Lower lobe of right lung (tissue), 2 donors: Measurements from ENCODE around the gene LUC7L3. TPM values are rescaled to one million over a fixed set of nuclear protein-coding genes. Genes with fewer than 3 reads are reported as not detected.
"Not testable (repeated sequence)": the region's sequence is repeated elsewhere in the genome, so short reads cannot be mapped to it uniquely, and the experiment has no call there.

ENCODE experiments used
- ATAC-seq, 2 donors: fragments of 200-7000 bp; cut with Tn5 transposase; one replicate each; pipeline ENCODE4 v1.9.1; 2020 to 2022; ENCODE audit warnings: mild to moderate bottlenecking in 2 of 2, moderate library complexity in 2 of 2
- DNase-seq: peaks from one replicate; pipeline ENCODE4 v3.0.0-alpha.2; 2020
- H3K27ac ChIP-seq: fragments of 200-600 bp; one replicate; pipeline ENCODE4 v1.8.0; 2022
- H3K27me3 ChIP-seq: fragments of 200-600 bp; one replicate; pipeline ENCODE4 v1.8.0; 2022; ENCODE audit warnings: low read depth
- H3K36me3 ChIP-seq: fragments of 200-600 bp; one replicate; pipeline ENCODE4 v1.8.0; 2022; ENCODE audit warnings: mild to moderate bottlenecking
- H3K4me1 ChIP-seq: fragments of 200-600 bp; one replicate; pipeline ENCODE4 v1.8.0; 2022
- H3K4me3 ChIP-seq: fragments of 200-600 bp; one replicate; pipeline ENCODE4 v1.8.0; 2022; ENCODE audit warnings: mild to moderate bottlenecking
- H3K9me3 ChIP-seq: fragments of 200-600 bp; one replicate; pipeline ENCODE4 v1.8.0; 2022
- intact Hi-C: fragments of 100-400 bp; cut with DNase I; formaldehyde crosslinking; loops from one replicate; pipeline ENCODE4 v1.11.0; 2022
- total RNA-seq: library from RNA; stranded (reverse); fragmentation: NEBNext Ultra II Directional; extraction: Animal tissue kit (Norgen Biotek cat#: 25700); gene quantifications from one replicate; pipeline ENCODE4 v1.2.1, GENCODE V29; 2021
- TF ChIP-seq, protein P1 (sequence below): fragments of 200-600 bp; IDR thresholded peaks from one replicate; pipeline ENCODE4 v1.8.0; 2022; ENCODE audit warnings: antibody characterized with exemption, mild to moderate bottlenecking
- donor health status: DM: no; HTN: yes; CAD: no; lungs with severe emphysema.

The LUC7L3 gene
- total RNA-seq, 1 donor from 2014 or later = 106 TPM

- peaks cover 9% of the 10 kb centered on the region for H3K36me3 ChIP-seq
These were observed 43.1 kb upstream of the LUC7L3 start for GRCh38 chr17:50676065-50676975.

DNA sequence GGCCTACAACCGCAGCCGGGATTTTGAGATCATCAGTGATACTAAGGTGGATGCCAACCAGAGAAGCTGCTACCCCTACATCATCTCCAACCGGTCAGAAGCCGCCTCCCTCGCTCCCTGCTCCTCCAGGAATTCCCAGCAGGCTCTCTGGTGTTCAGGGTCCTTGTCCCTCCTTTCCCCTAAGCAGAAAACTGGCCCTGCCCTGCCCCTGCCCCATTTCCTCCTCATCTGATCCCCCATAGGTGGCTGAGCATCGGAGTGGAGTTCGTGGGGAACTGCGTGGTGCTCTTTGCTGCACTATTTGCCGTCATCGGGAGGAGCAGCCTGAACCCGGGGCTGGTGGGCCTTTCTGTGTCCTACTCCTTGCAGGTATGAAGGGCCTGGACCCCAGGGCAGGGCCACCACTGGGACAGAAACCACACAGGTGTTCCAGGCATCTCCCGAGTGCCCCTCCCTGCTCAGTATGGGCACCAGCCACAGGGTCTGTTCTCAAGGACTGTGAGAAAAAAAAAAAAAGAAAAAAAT is 41.5 kb upstream of the LUC7L3 start:
- Histone ChIP-seq H3K9me3 (no peaks in the 10 kb centered on the region), H3K27me3 (no peaks in the 10 kb centered on the region), H3K4me1 (no peaks in the 10 kb centered on the region), H3K36me3 (peaks cover 9% of the 10 kb centered on the region), H3K27ac (no peak overlapping the region), H3K4me3 (no peak overlapping the region)
- ATAC-seq (no peak), DNase-seq (no peak)
- intact Hi-C loops = no loop called here
- TF ChIP-seq, protein P1, sequence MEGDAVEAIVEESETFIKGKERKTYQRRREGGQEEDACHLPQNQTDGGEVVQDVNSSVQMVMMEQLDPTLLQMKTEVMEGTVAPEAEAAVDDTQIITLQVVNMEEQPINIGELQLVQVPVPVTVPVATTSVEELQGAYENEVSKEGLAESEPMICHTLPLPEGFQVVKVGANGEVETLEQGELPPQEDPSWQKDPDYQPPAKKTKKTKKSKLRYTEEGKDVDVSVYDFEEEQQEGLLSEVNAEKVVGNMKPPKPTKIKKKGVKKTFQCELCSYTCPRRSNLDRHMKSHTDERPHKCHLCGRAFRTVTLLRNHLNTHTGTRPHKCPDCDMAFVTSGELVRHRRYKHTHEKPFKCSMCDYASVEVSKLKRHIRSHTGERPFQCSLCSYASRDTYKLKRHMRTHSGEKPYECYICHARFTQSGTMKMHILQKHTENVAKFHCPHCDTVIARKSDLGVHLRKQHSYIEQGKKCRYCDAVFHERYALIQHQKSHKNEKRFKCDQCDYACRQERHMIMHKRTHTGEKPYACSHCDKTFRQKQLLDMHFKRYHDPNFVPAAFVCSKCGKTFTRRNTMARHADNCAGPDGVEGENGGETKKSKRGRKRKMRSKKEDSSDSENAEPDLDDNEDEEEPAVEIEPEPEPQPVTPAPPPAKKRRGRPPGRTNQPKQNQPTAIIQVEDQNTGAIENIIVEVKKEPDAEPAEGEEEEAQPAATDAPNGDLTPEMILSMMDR = no peak

More at GRCh38 chr17:50676065-50676975, 43.1 kb upstream of the LUC7L3 start:
- intact Hi-C loops = no loop called here
- Histone ChIP-seq H3K4me3 (no peak overlapping the region), H3K27me3 (no peaks in the 10 kb centered on the region), H3K27ac (no peak overlapping the region), H3K9me3 (no peaks in the 10 kb centered on the region), H3K4me1 (peaks cover 2% of the 10 kb centered on the region)
- ATAC-seq = no peak
- TF ChIP-seq, protein P1 = no peak
- DNase-seq = no peak

DNA sequence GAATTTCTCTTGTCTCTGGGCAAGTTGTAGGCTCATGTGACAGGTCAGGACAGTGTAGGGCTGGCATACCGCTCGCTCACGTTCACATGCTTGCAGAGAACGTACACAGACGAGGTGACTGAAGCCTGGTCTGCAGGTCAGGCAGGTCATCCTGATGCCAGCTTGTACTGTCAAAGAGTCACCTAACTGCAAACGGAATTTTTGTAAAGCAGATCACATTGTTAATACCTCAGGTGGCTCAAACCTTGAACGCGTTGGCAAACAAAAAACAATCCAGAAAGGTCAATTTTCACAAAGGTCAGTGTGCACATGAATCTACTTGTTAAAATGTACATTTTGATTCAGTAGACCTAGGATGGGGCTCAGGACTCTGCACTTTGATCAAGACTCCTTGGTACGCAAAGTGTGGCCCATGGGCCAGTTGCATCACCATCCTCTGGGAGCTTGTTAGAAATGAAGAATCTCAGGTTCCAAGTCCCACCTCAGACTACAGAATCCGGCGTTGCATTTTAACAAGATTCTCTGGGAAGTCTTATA is 40.3 kb upstream of the LUC7L3 start:
- TF ChIP-seq, protein P1 = no peak
- DNase-seq = no peak
- Histone ChIP-seq H3K27ac (no peak overlapping the region), H3K4me1 (no peaks in the 10 kb centered on the region), H3K9me3 (no peaks in the 10 kb centered on the region), H3K36me3 (peaks cover 9% of the 10 kb centered on the region), H3K4me3 (no peak overlapping the region), H3K27me3 (peaks cover 2% of the 10 kb centered on the region)
- intact Hi-C loops = no loop called here
- no peak for ATAC-seq

DNA sequence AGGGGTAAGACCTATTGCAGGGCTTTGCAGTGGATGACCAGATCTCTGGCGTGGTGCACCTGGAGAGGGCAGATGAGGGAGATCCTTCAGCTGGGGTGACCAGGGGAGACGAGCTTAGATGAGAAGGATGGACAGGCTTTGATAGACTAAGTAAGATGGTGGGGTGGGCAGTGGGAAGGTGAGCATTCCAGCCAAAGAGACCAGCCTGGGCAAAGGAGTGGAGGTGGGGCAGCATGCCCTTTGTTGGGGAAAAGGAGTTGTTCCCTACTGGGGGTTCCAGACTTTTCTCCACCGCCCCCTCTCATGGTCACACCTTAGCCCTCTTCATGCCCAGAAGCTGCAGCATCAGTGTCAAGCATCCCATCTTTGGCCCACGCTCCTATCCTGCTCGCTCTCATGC is 39.3 kb upstream of the LUC7L3 start:
- intact Hi-C loops = no loop called here
- DNase-seq (no peak), ATAC-seq (no peak)
- no peak overlapping the region for H3K4me3 ChIP-seq
- H3K27ac ChIP-seq = no peak overlapping the region
- H3K36me3 ChIP-seq = peaks cover 9% of the 10 kb centered on the region
- TF ChIP-seq, protein P1 = no peak
- no peaks in the 10 kb centered on the region for H3K9me3 ChIP-seq
- peaks cover 7% of the 10 kb centered on the region for H3K27me3 ChIP-seq
- no peaks in the 10 kb centered on the region for H3K4me1 ChIP-seq

GRCh38 chr17:50680543-50681262 is 38.7 kb upstream of the LUC7L3 start:
- ATAC-seq, intact Hi-C loops, DNase-seq: not testable (repeated sequence)

More at GRCh38 chr17:50680543-50681262, 38.7 kb upstream of the LUC7L3 start:
- H3K27ac ChIP-seq, H3K9me3 ChIP-seq, H3K36me3 ChIP-seq, H3K27me3 ChIP-seq, H3K4me1 ChIP-seq, H3K4me3 ChIP-seq: not testable (repeated sequence)
